Activated CD4-positive, alpha-beta T cell treated with anti-CD3 and anti-CD28 coated beads, Interleukin-2, amount 10 ng/mL, durations not matched to agents 7 days and 5 days (primary cell): ENCODE results near the gene NUP133. TPM values are rescaled to one million over a fixed set of nuclear protein-coding genes. Genes with fewer than 3 reads are reported as not detected.
A peak's percentile ranks its signal among the peaks of the same experiment; 100 is the strongest.
"Not testable (repeated sequence)": the region's sequence is repeated elsewhere in the genome, so short reads cannot be mapped to it uniquely, and the experiment has no call there.

Experiments
- CTCF ChIA-PET: fragments of 350-600 bp; sonication (Branson Sonifier 250); formaldehyde crosslinking; loops from one replicate; lab custom pipeline; 2021; ENCODE audit warnings: antibody characterized with exemption; lab: Charles Lee
- POLR2A ChIA-PET: fragments of 350-600 bp; sonication (Branson Sonifier 250); formaldehyde crosslinking; loops from one replicate; lab custom pipeline; 2021; ENCODE audit warnings: antibody characterized with exemption; lab: Charles Lee
- DNase-seq: peaks from one replicate; pipeline ENCODE4 v3.0.0-alpha.2; 2020
- H3K27ac Mint-ChIP-seq: one replicate; pipeline ENCODE4 v1.8.0; 2021; ENCODE audit warnings: mild to moderate bottlenecking, moderate library complexity, mixed read lengths
- H3K27me3 Mint-ChIP-seq: one replicate; pipeline ENCODE4 v1.8.0; 2021; ENCODE audit warnings: mixed read lengths
- H3K36me3 Mint-ChIP-seq: one replicate; pipeline ENCODE4 v1.8.0; 2021; ENCODE audit warnings: low read depth, mixed read lengths
- H3K4me1 Mint-ChIP-seq: one replicate; pipeline ENCODE4 v1.8.0; 2021; ENCODE audit warnings: mixed read lengths
- H3K4me3 Mint-ChIP-seq: one replicate; pipeline ENCODE4 v1.8.0; 2021; ENCODE audit warnings: mild to moderate bottlenecking, moderate library complexity, mixed read lengths
- H3K9me3 Mint-ChIP-seq: one replicate; pipeline ENCODE4 v1.8.0; 2021; ENCODE audit warnings: mixed read lengths
- total RNA-seq, 2 experiments: library from RNA; stranded (reverse); gene quantifications; one replicate each; pipeline ENCODE4 v1.2.3, GENCODE V29; 2021

Gene NUP133
- total RNA-seq, 2 experiments from 2014 or later = 45.2 to 46.0 TPM

GRCh38 chr1:229425564-229426159, 82.5 kb downstream of the NUP133 start:
- H3K4me3 Mint-ChIP-seq = no peak overlapping the region
- H3K36me3 Mint-ChIP-seq = no peaks in the 10 kb centered on the region
- H3K9me3 Mint-ChIP-seq = peaks cover 6% of the 10 kb centered on the region
- no peak overlapping the region for H3K27ac Mint-ChIP-seq
- DNase-seq = no peak
- H3K4me1 Mint-ChIP-seq = peaks cover 2% of the 10 kb centered on the region
- ChIA-PET CTCF (no interaction called here), POLR2A (no interaction called here)
- H3K27me3 Mint-ChIP-seq = peaks cover 56% of the 10 kb centered on the region

GRCh38 chr1:229420765-229421164, 87.4 kb downstream of the NUP133 start:
- CTCF ChIA-PET = interaction anchor here (1.2 kb wide), 1 partner anchor 15 kb away, joined by 4 read pairs; no protein-coding TSS in a partner anchor

GRCh38 chr1:229420224-229420623, 87.9 kb downstream of the NUP133 start:
- no peak for DNase-seq
- ChIA-PET CTCF (interaction anchor here (1.2 to 1.4 kb wide), 2 partner anchors 14 to 16 kb away, joined by 3 to 4 read pairs; no protein-coding TSS in a partner anchor), POLR2A (interaction anchor here (0.6 kb wide), 1 partner anchor 82 kb away, joined by 4 read pairs; no protein-coding TSS in a partner anchor)
- Mint-ChIP-seq H3K27ac (no peak overlapping the region), H3K27me3 (peaks cover 23% of the 10 kb centered on the region), H3K36me3 (no peaks in the 10 kb centered on the region), H3K4me3 (no peak overlapping the region), H3K4me1 (no peaks in the 10 kb centered on the region), H3K9me3 (peaks cover 6% of the 10 kb centered on the region)

More at GRCh38 chr1:229420765-229421164, 87.4 kb downstream of the NUP133 start:
- no peak for DNase-seq
- Mint-ChIP-seq H3K9me3 (peaks cover 6% of the 10 kb centered on the region), H3K27me3 (peaks cover 26% of the 10 kb centered on the region), H3K4me3 (no peak overlapping the region), H3K4me1 (no peaks in the 10 kb centered on the region), H3K36me3 (no peaks in the 10 kb centered on the region), H3K27ac (no peak overlapping the region)
- POLR2A ChIA-PET = interaction anchor here (0.6 kb wide), 1 partner anchor 81 kb away, joined by 4 read pairs; no protein-coding TSS in a partner anchor

GRCh38 chr1:229418586-229418985, 89.6 kb downstream of the NUP133 start:
- POLR2A ChIA-PET, DNase-seq, H3K9me3 Mint-ChIP-seq, H3K4me3 Mint-ChIP-seq, CTCF ChIA-PET, H3K4me1 Mint-ChIP-seq, H3K27ac Mint-ChIP-seq, H3K36me3 Mint-ChIP-seq: not testable (repeated sequence)
- H3K27me3 Mint-ChIP-seq = peaks cover 18% of the 10 kb centered on the region

GRCh38 chr1:229412810-229413209, 95.3 kb downstream of the NUP133 start:
- H3K36me3 Mint-ChIP-seq, DNase-seq, POLR2A ChIA-PET, CTCF ChIA-PET, H3K4me3 Mint-ChIP-seq, H3K9me3 Mint-ChIP-seq, H3K27ac Mint-ChIP-seq: not testable (repeated sequence)
- peaks cover 46% of the 10 kb centered on the region for H3K27me3 Mint-ChIP-seq
- H3K4me1 Mint-ChIP-seq = peaks cover 15% of the 10 kb centered on the region

GRCh38 chr1:229412056-229412455, 96.1 kb downstream of the NUP133 start:
- Mint-ChIP-seq H3K27me3 (peaks cover 53% of the 10 kb centered on the region), H3K4me3 (no peak overlapping the region)
- POLR2A ChIA-PET = no interaction called here

DNA sequence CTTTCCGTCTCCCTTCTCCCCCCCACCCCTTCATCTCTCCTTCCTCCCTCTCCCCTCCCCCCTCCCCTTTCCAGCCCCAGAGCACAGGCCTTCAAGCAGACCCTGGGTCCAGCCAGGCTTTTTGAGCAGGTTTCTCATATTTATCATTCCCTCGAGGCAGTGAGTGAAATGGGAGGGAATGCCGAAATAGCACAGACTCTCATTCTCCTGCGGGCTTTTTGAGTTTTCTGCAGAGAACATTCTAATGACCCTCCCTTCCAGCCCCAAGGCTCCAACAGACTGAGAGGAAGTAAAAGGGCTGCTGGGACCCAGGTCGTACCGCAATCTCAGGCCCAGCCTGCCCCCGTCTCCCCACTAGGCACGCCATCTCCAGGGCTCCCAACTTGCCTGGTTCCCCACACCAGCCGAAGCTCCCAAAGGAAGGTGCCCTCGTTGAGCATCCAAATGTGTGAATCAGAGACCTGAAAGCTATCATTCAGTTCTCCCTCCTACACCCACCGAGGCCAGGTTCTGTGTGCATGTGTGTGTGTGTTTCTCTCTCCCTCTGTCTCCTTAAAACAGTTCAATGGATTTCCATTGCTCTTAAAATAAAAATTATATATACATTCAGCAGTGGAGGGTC, 96.6 kb downstream of the NUP133 start:
- CTCF ChIA-PET = interaction anchor here (0.9 kb wide), 1 partner anchor 18 kb away, joined by 3 read pairs; no protein-coding TSS in a partner anchor
- POLR2A ChIA-PET = no interaction called here
- H3K27me3 Mint-ChIP-seq = peaks cover 58% of the 10 kb centered on the region
- no peaks in the 10 kb centered on the region for H3K36me3 Mint-ChIP-seq
- no peak for DNase-seq
- H3K9me3 Mint-ChIP-seq = no peaks in the 10 kb centered on the region
- H3K4me3 Mint-ChIP-seq = no peak overlapping the region
- H3K27ac Mint-ChIP-seq = no peak overlapping the region
- peaks cover 21% of the 10 kb centered on the region for H3K4me1 Mint-ChIP-seq

More at GRCh38 chr1:229412056-229412455, 96.1 kb downstream of the NUP133 start:
- no peaks in the 10 kb centered on the region for H3K9me3 Mint-ChIP-seq
- H3K36me3 Mint-ChIP-seq = no peaks in the 10 kb centered on the region
- DNase-seq = no peak
- peaks cover 20% of the 10 kb centered on the region for H3K4me1 Mint-ChIP-seq
- no peak overlapping the region for H3K27ac Mint-ChIP-seq
- CTCF ChIA-PET = no interaction called here

GRCh38 chr1:229410692-229411433, 97.3 kb downstream of the NUP133 start:
- no peaks in the 10 kb centered on the region for H3K9me3 Mint-ChIP-seq
- peaks cover 65% of the 10 kb centered on the region for H3K27me3 Mint-ChIP-seq
- DNase-seq = no peak
- H3K4me1 Mint-ChIP-seq = peaks cover 21% of the 10 kb centered on the region
- CTCF ChIA-PET = interaction anchor here (0.9 to 1.5 kb wide), 5 partner anchors 8 to 26 kb away, joined by 3 to 5 read pairs (median 3); no protein-coding TSS in a partner anchor
- POLR2A ChIA-PET = no interaction called here
- no peak overlapping the region for H3K4me3 Mint-ChIP-seq
- peak overlapping the region; percentile 23 for H3K27ac Mint-ChIP-seq
- H3K36me3 Mint-ChIP-seq = no peaks in the 10 kb centered on the region

- H3K27me3 Mint-ChIP-seq = peaks cover 70% of the 10 kb centered on the region
- DNase-seq = no peak
These were observed 97.8 kb downstream of the NUP133 start for GRCh38 chr1:229410370-229410691.

GRCh38 chr1:229409616-229410369, 98.3 kb downstream of the NUP133 start:
- no peaks in the 10 kb centered on the region for H3K9me3 Mint-ChIP-seq
- DNase-seq = no peak
- H3K27me3 Mint-ChIP-seq = peaks cover 73% of the 10 kb centered on the region
- ChIA-PET POLR2A (no interaction called here), CTCF (interaction anchor here (0.7 to 1.5 kb wide), 5 partner anchors 10 to 78 kb away, joined by 3 to 5 read pairs (median 4); no protein-coding TSS in a partner anchor)
- peaks cover 21% of the 10 kb centered on the region for H3K4me1 Mint-ChIP-seq
- peak overlapping the region; percentile 23 for H3K27ac Mint-ChIP-seq
- no peaks in the 10 kb centered on the region for H3K36me3 Mint-ChIP-seq
- H3K4me3 Mint-ChIP-seq = no peak overlapping the region

More at GRCh38 chr1:229410370-229410691, 97.8 kb downstream of the NUP133 start:
- Mint-ChIP-seq H3K4me3 (no peak overlapping the region), H3K4me1 (peaks cover 21% of the 10 kb centered on the region), H3K27ac (peak overlapping the region; percentile 23), H3K36me3 (no peaks in the 10 kb centered on the region), H3K9me3 (no peaks in the 10 kb centered on the region)
- CTCF ChIA-PET = interaction anchor here (1.0 to 1.5 kb wide), 5 partner anchors 9 to 43 kb away, joined by 3 to 5 read pairs (median 4); no protein-coding TSS in a partner anchor
- POLR2A ChIA-PET = no interaction called here

- no peak overlapping the region for H3K27ac Mint-ChIP-seq
- CTCF ChIA-PET = interaction anchor here (0.9 kb wide), 1 partner anchor 62 kb away, joined by 3 read pairs; no protein-coding TSS in a partner anchor
- POLR2A ChIA-PET = no interaction called here
- no peaks in the 10 kb centered on the region for H3K9me3 Mint-ChIP-seq
- no peak for DNase-seq
- no peak overlapping the region for H3K4me3 Mint-ChIP-seq
- peaks cover 69% of the 10 kb centered on the region for H3K27me3 Mint-ChIP-seq
- no peaks in the 10 kb centered on the region for H3K36me3 Mint-ChIP-seq
- H3K4me1 Mint-ChIP-seq = peaks cover 21% of the 10 kb centered on the region
These were observed 99.6 kb downstream of the NUP133 start for GRCh38 chr1:229408458-229409037.
